HG03280 (cell line): Measurements from ENCODE around the gene RAPGEF1.

ENCODE experiments used
- ATAC-seq: cut with Tn5 transposase; IDR thresholded peaks from one replicate; pipeline ENCODE4 v1.9.1; 2021; ENCODE audit warnings: mild to moderate bottlenecking, moderate library complexity; ENCODE audit not compliant: unreplicated experiment

Gene RAPGEF1

DNA sequence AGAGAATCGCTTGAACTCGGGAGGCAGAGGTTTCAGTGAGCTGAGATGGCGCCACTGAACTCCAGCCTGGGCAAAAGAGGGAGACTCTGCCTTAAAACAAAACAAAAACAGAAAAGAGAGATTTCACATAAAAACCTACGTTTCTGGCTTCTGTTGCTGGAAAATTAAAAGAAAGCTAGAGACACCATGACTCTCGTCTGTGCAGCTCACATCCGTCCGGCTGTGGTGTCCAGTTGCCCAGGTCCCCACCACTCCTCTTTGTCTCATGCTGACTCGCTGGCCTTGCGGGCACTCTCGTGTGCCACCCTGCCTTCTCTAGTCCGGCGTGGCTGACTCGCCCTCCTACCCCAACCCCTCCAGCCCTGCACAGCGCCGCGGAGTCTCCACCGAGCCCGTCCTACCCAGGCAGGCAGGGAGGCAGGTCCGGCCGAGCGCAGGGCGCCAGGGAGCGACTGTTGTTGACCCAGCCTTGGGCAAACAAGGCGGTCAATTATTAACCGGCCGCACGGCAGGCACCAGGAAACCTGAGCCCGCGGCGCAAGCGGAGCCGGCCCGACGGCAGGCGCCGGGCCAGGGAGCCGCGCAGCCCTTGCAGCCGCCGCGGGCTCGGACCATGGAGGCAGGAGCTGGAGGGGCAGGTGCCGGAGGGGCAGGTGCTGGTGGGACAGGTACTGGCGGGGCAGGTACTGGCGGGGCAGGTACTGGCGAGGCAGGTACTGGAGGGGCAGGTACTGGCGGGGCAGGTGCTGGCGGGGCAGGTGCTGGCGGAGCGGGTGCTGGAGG, 194.7 kb downstream of the RAPGEF1 start, which contains the start of gene PRRT1B:
PRRT1B (plus strand) TSS at position 521 of the 783 bp plus-strand sequence; CDS start at position 614, 93 bp downstream.
- ATAC-seq, result no peak

- ATAC-seq, result no peak
These were observed 196.7 kb downstream of the RAPGEF1 start for GRCh38 chr9:131543141-131543540.

- no peak for ATAC-seq
These were observed 200.5 kb downstream of the RAPGEF1 start for GRCh38 chr9:131539223-131539923.

DNA sequence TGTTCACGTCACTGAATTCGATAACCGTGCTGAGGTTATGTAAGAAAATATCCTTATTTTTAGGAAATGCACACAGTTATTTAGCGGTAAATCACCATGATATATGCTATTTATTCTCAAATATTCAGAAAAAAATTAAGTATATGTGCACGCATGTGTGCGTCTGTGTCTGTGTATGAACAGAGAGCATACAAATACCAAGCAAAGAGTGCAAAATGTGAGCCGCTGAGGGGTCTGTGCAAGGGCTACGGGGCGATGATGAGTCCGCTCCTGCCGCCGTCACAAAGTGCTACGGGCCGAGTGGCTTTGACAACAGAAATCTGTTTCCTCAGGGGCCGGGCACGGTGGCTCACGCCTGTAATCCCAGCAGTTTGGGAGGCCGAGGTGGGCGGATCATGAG, 201.9 kb downstream of the RAPGEF1 start:
- ATAC-seq, result no peak

DNA sequence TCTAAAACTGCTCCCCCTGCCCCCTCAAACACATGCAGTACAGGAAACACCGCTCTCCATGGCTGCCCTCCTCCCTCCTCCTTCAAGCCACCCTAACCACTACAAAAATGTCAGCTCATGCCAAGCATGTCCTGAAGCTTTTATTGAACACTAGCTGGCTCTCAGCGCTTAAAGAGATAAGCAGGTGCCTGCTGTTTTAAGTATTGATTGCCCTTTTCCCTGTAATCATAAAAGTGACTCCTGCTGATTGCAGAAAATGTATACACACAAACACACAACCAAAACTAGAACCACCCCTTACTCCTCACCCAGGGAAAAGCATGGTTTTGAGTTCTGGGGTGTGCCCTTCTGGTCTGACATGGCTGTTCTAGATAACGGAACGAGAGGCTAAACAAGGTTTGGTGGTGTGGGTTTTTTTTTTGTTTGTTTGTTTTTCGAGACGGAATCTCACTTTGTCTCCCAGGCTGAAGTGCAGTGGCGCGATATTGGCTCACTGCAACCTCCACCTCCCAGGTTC, 205.1 kb downstream of the RAPGEF1 start:
- no peak for ATAC-seq

DNA sequence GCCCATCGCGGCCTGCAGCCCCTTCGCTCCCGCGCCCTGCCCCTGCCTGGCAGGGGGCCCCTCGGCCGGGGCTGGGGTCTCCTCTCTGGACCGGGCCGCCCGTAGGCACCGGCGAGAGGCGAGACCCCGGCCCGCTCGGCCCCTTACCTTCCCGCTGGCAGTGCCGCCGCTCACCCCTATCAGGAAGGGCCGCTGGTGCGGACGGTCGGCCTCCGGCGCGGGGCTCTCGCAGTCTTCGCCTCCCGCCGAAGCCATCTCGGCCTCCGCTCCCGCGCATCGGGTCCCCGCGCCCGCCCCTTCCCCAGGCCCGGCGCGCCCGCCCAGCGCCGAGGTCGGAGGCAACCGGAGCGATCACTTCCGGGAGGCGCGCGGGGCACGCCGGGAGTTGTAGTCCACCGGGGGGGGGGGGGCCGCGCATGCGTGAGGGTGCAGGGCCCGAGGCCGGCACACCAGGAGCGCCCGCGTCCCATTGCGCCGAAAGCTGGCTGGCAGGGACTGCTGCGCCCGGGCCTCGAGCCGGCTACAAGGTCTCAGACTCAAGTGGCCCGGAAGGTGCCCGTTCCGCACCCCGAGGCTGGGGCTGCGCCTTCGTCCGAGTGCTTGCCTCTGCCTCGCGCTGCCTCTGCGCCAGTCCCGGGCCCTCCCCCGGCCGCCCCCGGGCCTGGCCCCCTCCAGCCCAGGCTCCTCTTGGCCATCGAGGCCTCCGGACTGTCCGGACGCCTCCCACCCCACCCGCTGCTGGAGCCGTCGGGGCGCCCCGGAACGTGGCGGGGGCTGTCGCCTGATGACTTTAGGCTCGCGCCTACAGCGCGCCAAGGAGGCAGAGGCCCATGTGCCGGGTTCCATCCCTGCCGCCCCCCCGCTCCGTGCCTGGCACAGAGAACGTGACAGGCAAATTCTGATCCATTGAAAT, 208.7 kb downstream of the RAPGEF1 start, which contains the start of gene UCK1:
UCK1 (minus strand) TSS at position 344 of the 913 bp plus-strand sequence; CDS start at position 255, 89 bp downstream.
- peak; percentile 83 for ATAC-seq

- ATAC-seq, result peak; percentile 25
These were observed 209.3 kb downstream of the RAPGEF1 start for GRCh38 chr9:131530546-131530919.

DNA sequence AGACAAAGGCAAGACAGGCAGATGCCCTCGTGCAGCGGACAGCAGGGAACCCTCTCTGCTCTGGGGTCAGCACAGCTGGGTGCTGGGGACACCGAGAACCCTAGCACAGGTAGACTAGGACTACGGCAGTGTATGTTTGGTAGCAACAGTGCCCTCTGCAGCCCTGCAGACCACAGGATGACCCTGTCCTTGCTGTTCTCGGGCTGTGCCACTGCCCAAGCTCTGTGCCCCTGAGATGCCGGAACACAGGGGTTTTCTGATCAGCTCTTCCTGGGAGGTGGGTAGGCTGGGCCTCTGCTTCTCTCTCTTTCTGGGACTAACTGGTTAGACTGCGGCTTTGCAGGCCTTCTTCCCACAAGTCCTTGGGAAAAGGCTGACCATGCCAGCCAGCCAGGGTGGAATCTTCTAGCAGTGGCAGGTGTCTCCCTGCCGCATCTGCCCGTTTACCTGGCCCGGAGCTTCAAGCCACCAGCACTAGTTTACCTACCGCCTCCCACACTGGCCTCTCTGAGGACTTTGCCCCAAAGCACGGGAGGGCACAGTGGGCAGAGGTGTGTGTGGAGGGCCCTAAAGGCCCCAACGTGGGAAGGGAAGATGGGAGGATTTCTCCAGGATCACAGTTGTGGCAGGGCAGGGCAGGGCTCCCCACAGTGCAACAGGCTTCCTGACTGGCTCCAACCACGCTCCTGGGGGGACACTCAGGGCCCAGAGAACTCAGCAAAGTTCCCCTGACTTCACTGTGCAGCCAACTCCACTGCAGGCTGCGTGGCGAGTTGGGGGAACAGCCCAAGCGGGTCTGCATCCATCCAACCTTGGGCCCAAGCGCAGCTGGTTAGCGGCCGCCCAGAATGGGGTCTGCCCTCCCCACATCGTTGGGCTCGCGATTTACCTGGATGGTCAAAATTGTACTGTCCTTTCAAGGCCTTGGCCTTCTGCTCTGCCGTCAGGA, 210.0 kb downstream of the RAPGEF1 start:
- no peak for ATAC-seq

DNA sequence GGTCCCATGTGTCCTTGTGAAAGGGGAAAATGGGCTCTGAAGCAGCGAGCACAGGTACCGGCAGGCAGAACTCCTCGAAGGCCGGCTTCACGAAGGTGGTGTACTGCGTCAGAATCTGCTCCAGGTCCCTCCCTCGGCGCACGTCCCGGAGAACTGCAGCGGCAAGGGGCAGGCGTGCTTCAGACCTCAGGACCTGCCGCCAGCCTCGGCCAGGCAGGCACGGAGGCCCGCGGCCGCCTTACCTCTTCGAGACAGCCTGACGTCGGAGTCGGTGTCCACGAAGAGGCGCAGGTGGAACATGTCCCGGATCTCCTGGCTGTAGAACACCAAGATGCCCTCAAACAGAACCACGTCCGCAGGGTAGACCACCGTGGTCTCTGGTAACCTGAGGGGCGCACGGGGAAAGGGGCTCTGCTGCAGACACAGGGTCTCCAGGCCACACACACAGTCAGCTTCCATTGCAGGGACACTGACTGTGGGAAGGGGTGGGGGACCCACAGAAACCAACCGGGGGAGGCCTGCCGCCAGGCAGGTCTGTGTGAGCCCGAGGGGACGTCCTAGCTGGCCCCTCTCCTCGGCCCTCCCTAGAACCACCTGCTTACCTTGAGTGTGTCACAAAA, 210.9 kb downstream of the RAPGEF1 start:
- ATAC-seq, result no peak

- no peak for ATAC-seq
These were observed 211.7 kb downstream of the RAPGEF1 start for GRCh38 chr9:131528186-131528585.
